ENCODE results near the gene ABHD16B. TPM values are rescaled to one million over a fixed set of nuclear protein-coding genes. Genes with fewer than 3 reads are reported as not detected.
A peak's percentile ranks its signal among the peaks of the same experiment; 100 is the strongest.

Gene ABHD16B
- total RNA-seq, 1 donor from 2014 or later, result not detected

DNA sequence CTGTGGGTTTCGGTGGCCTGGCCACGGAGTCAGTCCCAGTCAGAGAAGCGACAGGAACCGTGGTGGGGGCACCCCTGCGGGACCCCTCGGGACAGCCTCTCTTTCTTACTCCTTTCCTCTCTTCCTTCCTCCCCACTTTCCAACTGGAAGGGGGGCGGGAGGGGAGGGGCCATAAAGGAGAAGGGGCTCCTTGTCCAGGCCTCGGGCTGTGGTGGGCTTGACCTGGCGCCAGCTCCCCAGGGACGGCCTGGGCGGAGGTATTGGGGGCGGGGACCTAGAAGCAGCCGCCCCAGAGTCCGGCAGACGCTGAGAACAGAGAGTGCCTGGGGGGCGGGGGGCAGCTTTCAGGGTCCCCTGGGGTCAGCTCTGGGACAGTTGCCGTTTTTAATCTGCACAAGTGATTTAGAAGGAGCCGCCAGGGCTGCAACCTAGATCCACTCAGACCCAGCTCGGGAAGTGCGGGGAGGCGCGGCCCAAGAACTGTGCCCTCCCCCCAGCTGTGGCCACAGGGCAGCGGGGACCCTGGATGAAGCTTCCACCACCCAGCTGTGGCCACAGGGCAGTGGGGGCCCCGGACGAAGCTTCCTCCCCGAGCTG, 6.4 kb upstream of the ABHD16B start:
- H3K9me3 ChIP-seq, result no peaks in the 10 kb centered on the region
- H3K4me3 ChIP-seq, result peak overlapping the region; percentile 26
- ATAC-seq (peak; percentile 5), DNase-seq (no peak)
- TF ChIP-seq, protein P1, sequence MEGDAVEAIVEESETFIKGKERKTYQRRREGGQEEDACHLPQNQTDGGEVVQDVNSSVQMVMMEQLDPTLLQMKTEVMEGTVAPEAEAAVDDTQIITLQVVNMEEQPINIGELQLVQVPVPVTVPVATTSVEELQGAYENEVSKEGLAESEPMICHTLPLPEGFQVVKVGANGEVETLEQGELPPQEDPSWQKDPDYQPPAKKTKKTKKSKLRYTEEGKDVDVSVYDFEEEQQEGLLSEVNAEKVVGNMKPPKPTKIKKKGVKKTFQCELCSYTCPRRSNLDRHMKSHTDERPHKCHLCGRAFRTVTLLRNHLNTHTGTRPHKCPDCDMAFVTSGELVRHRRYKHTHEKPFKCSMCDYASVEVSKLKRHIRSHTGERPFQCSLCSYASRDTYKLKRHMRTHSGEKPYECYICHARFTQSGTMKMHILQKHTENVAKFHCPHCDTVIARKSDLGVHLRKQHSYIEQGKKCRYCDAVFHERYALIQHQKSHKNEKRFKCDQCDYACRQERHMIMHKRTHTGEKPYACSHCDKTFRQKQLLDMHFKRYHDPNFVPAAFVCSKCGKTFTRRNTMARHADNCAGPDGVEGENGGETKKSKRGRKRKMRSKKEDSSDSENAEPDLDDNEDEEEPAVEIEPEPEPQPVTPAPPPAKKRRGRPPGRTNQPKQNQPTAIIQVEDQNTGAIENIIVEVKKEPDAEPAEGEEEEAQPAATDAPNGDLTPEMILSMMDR (IDR thresholded peaks at IDR 0.05), result no peak
- no peaks in the 10 kb centered on the region for H3K27me3 ChIP-seq
- peak overlapping the region; percentile 84 for H3K27ac ChIP-seq
- no peaks in the 10 kb centered on the region for H3K36me3 ChIP-seq
- intact Hi-C loops (cut with DNase I), result no loop called here
- H3K4me1 ChIP-seq, result peaks cover 55% of the 10 kb centered on the region

DNA sequence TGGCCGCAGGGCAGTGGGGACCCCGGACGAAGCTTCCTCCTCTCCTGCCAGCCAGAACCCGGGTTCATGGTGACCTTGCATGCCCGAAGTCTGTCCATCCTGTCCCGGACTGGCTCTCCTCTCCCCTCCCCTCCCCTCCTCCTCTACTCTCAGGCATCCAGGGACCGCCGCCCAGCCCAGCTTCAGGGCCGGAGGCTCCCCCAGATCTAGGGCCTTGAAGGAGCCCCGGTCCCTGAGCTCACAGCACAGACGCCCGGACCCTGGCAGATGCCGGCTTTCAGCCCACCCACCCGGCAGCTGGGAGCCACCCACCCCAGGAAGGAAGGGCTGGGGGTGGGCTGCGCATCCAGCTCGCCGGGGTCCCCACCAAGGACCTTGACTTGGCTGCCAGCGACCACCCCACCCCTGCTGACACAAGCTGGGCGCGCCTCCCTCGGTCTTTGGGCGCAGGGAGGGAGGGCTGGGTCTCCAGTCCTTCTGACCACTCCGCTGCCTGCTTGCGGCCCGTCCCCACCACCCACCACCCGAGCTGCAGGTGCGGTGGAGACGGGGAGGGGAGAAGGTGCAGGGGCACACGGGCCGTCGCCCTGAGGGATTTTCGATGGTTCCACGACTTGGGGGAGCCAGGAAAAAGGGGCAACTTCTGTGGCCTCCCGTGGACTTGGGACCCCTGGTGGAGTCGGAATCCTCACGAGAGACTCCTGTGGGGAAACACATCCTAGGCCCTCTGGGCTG, 5.8 kb upstream of the ABHD16B start:
- no peak for DNase-seq
- Histone ChIP-seq H3K4me1 (peaks cover 55% of the 10 kb centered on the region), H3K36me3 (no peaks in the 10 kb centered on the region), H3K9me3 (no peaks in the 10 kb centered on the region), H3K27ac (peak overlapping the region; percentile 84), H3K27me3 (no peaks in the 10 kb centered on the region), H3K4me3 (peak overlapping the region; percentile 26)
- peak; percentile 1 for ATAC-seq
- intact Hi-C loops (cut with DNase I), result no loop called here
- TF ChIP-seq, protein P1 (IDR thresholded peaks at IDR 0.05), result no peak

DNA sequence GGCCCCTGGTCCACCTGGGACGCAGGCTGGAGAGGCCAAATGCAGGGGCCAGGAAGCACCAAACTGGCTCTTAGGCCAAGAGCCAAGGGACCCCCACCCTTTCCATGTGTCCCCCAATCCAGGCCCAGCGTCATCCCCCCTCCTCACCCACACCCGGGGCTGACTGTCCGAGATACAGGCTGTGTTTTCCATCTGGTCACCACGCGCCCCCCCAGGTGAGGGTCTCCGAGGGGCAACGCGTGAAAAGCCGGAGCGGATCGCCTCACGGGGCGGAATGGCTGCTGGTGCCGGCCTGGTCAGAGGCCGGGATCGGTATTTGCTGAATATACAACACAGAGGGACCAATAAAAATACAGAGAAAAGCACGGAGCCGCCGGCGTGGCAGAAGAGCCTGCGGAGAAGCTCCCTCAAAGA, 5.2 kb upstream of the ABHD16B start:
- DNase-seq (no peak), ATAC-seq (no peak)
- Histone ChIP-seq H3K9me3 (no peaks in the 10 kb centered on the region), H3K36me3 (no peaks in the 10 kb centered on the region), H3K4me1 (peaks cover 55% of the 10 kb centered on the region), H3K4me3 (no peak overlapping the region), H3K27me3 (no peaks in the 10 kb centered on the region), H3K27ac (no peak overlapping the region)
- intact Hi-C loops (cut with DNase I), result no loop called here
- TF ChIP-seq, protein P1 (IDR thresholded peaks at IDR 0.05), result no peak

DNA sequence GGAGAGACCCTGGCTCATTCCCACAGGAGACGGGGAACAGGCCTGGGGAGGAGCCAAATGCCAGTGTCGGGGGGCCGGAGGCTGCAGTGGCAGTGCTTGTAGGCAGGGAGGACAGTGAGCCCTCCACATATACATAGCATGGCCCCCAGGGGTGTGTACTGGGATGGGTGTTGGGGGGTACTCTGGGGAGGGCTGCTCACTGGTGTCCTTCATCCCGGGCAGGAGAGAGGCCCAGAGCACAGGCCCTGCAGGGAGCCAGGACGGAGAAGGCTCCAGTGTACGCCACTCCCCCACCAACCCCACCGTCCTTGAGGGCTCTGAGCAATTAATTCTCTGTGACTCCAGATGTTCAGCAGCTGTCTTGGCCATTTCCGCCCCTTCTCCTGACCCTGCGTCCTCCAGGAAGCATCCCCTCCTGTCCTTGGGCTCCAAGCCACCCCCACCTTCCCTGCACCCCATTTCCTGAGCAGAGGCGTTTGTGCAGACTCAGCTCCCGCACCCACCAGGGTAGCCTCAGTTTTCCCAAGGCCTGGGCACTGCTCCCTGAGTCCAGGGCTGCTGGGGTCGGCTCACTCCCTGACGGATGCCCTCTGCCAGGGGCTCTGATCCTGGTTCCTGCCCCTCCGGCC, 3.4 kb upstream of the ABHD16B start:
- ATAC-seq (peak; percentile 2), DNase-seq (no peak)
- peak overlapping the region; percentile 42 for H3K27ac ChIP-seq
- intact Hi-C loops (cut with DNase I), result no loop called here
- H3K36me3 ChIP-seq, result peaks cover 8% of the 10 kb centered on the region
- H3K9me3 ChIP-seq, result no peaks in the 10 kb centered on the region
- no peaks in the 10 kb centered on the region for H3K27me3 ChIP-seq
- TF ChIP-seq, protein P1 (IDR thresholded peaks at IDR 0.05), result no peak
- H3K4me1 ChIP-seq, result peaks cover 55% of the 10 kb centered on the region
- H3K4me3 ChIP-seq, result no peak overlapping the region

DNA sequence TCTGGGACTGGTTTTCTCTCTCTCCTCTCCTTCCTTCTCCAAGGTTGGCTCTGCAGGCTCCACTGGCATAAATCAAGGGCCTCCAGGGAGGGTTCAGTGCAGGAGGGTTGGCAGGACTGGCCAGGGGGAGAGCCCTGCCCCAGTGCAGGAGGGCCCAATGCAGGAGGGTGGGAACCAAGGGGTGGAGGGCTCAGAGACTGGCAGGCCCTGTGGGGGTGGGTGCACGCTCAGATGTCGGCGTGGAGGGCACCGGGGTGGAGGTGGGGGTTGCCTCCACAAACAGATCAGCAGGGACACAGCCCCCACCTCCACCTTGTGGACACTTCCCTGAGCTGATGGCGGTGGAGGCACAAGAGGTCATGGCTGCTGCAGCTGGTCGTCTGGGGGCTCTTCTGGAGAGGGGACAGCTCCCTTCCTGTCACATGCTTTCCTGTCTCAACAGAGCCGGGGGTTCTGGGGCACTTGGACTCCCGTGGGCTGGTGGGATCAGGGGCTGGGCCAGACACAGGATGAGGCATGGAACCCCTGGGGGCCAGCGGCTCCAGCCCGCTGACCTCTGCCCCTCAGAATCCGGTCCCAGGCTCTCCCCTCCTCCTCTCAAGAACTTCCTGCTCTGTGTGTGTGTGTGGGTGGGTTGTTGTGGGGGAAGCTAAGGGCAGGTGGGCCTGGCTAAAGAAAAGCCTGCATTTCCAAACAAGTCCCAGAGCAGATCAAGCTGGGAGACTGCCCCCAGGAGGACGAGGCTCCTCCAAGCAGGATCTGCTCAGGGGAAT, 2.7 kb upstream of the ABHD16B start:
- ATAC-seq (peak; percentile 21), DNase-seq (no peak)
- intact Hi-C loops (cut with DNase I), result no loop called here
- H3K9me3 ChIP-seq, result no peaks in the 10 kb centered on the region
- H3K4me1 ChIP-seq, result peaks cover 58% of the 10 kb centered on the region
- TF ChIP-seq, protein P1 (IDR thresholded peaks at IDR 0.05), result peak; percentile 30
- H3K4me3 ChIP-seq, result no peak overlapping the region
- H3K27me3 ChIP-seq, result no peaks in the 10 kb centered on the region
- H3K36me3 ChIP-seq, result peaks cover 8% of the 10 kb centered on the region
- H3K27ac ChIP-seq, result peak overlapping the region; percentile 33

Measured in upper lobe of right lung (tissue), 1 donor.